ENCODE results near the gene COL12A1.

COL12A1 gene

DNA sequence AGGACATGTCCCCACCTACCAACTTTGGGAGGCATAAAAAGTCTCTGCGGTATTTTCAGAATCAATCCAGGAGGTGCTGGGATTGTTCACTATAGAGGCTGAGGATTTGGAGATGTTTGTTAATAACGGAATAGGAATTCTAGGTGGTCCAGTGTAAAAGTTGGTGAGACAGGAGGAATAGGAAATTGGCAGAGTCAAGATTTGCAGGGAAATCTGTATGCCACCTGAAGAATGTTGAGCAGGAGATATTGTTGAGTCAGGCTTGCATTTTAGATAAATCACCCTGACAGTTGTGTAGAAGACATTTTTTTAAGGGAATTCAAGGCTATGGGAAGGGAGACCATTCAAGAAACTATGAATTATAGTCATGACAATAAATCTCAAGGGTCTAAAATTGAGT lies 124.8 kb downstream of the COL12A1 start:
- H3K27me3 ChIP-seq (ENCODE audit: insufficient read depth, insufficient read length): peaks cover 10% of the 10 kb centered on the region
- no peaks in the 10 kb centered on the region for H3K9me3 ChIP-seq (ENCODE audit: insufficient read depth, low read length)
- no peak overlapping the region for H3K9ac ChIP-seq (ENCODE audit: insufficient read length, low read depth)
- H3K4me1 ChIP-seq (ENCODE audit: insufficient read depth, insufficient read length): peaks cover 1% of the 10 kb centered on the region
- H3K4me3 ChIP-seq (ENCODE audit: insufficient read length, low read depth): no peak overlapping the region
- TF ChIP-seq YY1 (IDR thresholded peaks at IDR 0.05; ENCODE audit: insufficient read depth, insufficient read length) (no peak), ZNF274 (IDR thresholded peaks at IDR 0.05; ENCODE audit: low read depth, low read length) (no peak), SUZ12 (IDR thresholded peaks at IDR 0.05; ENCODE audit: extremely low read depth, insufficient read depth, insufficient read length) (no peak)
- DNase-seq (ENCODE audit: low read depth, low spot score): no peak
- H3K36me3 ChIP-seq (ENCODE audit: insufficient read depth, insufficient read length, low read length): no peaks in the 10 kb centered on the region

DNA sequence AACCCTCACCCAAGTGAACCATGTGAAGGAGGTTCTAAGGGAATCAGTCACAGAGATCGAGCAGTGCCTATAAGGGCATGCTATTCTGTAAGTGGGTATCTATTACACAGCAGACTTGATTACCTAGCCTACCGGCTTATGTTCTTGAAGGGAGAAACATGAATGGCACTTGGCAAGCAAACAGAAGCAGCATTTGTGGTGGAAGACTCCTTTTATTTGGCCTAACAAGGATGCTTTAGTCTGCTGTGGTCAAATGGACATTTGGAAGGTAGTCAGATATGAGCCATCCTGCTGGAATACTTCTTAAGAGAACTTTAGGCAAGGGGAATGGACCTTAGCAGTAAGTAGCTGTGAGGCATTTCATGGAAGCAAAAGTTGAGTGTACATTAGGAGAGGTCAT lies 126.3 kb downstream of the COL12A1 start:
- Histone ChIP-seq H3K36me3 (ENCODE audit: insufficient read depth, insufficient read length, low read length) (no peaks in the 10 kb centered on the region), H3K4me1 (ENCODE audit: insufficient read depth, insufficient read length) (no peaks in the 10 kb centered on the region), H3K4me3 (ENCODE audit: insufficient read length, low read depth) (no peak overlapping the region), H3K9me3 (ENCODE audit: insufficient read depth, low read length) (no peaks in the 10 kb centered on the region), H3K27me3 (ENCODE audit: insufficient read depth, insufficient read length) (no peaks in the 10 kb centered on the region), H3K9ac (ENCODE audit: insufficient read length, low read depth) (no peak overlapping the region)
- no peak for TF ChIP-seq ZNF274 (IDR thresholded peaks at IDR 0.05; ENCODE audit: low read depth, low read length)
- no peak for TF ChIP-seq SUZ12 (IDR thresholded peaks at IDR 0.05; ENCODE audit: extremely low read depth, insufficient read depth, insufficient read length)
- DNase-seq (ENCODE audit: low read depth, low spot score): no peak

DNA sequence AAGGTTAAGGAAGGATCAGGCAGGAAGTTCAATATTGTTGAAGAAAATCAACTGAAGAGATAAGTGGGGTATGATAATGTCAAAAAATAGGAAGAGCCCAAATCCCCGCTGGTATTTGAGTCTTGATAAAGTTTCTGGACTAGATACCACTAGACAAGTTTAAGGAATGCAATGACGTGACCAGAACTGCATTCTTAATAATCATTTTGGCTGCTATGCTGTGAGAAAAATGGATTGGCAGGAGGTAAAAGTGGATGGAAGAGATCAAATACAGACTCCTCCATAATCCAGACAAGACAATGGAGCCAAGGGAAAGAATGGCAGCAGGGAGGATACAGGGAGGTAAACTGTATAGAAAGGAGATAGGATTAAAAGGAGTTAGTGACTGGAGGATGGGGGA lies 128.2 kb downstream of the COL12A1 start:
- H3K36me3 ChIP-seq (ENCODE audit: insufficient read depth, insufficient read length, low read length): no peaks in the 10 kb centered on the region
- no peak for TF ChIP-seq YY1 (IDR thresholded peaks at IDR 0.05; ENCODE audit: insufficient read depth, insufficient read length)
- no peak for TF ChIP-seq ZNF274 (IDR thresholded peaks at IDR 0.05; ENCODE audit: low read depth, low read length)
- TF ChIP-seq SUZ12 (IDR thresholded peaks at IDR 0.05; ENCODE audit: extremely low read depth, insufficient read depth, insufficient read length): no peak
- H3K9ac ChIP-seq (ENCODE audit: insufficient read length, low read depth): no peak overlapping the region
- H3K4me3 ChIP-seq (ENCODE audit: insufficient read length, low read depth): no peak overlapping the region
- DNase-seq (ENCODE audit: low read depth, low spot score): no peak
- no peaks in the 10 kb centered on the region for H3K27me3 ChIP-seq (ENCODE audit: insufficient read depth, insufficient read length)
- H3K9me3 ChIP-seq (ENCODE audit: insufficient read depth, low read length): no peaks in the 10 kb centered on the region
- H3K4me1 ChIP-seq (ENCODE audit: insufficient read depth, insufficient read length): no peaks in the 10 kb centered on the region

- H3K27me3 ChIP-seq (ENCODE audit: insufficient read depth, insufficient read length): no peaks in the 10 kb centered on the region
- DNase-seq (ENCODE audit: low read depth, low spot score): no peak
- no peak overlapping the region for H3K9ac ChIP-seq (ENCODE audit: insufficient read length, low read depth)
- H3K9me3 ChIP-seq (ENCODE audit: insufficient read depth, low read length): no peaks in the 10 kb centered on the region
- no peaks in the 10 kb centered on the region for H3K4me1 ChIP-seq (ENCODE audit: insufficient read depth, insufficient read length)
- no peaks in the 10 kb centered on the region for H3K36me3 ChIP-seq (ENCODE audit: insufficient read depth, insufficient read length, low read length)
- no peak for TF ChIP-seq ZNF274 (IDR thresholded peaks at IDR 0.05; ENCODE audit: low read depth, low read length)
- TF ChIP-seq SUZ12 (IDR thresholded peaks at IDR 0.05; ENCODE audit: extremely low read depth, insufficient read depth, insufficient read length): no peak
- TF ChIP-seq YY1 (IDR thresholded peaks at IDR 0.05; ENCODE audit: insufficient read depth, insufficient read length): no peak
- H3K4me3 ChIP-seq (ENCODE audit: insufficient read length, low read depth): no peak overlapping the region
Measured at GRCh38 chr6:75076009-75076408, 129.8 kb downstream of the COL12A1 start.

- Histone ChIP-seq H3K4me3 (ENCODE audit: insufficient read length, low read depth) (no peak overlapping the region), H3K36me3 (ENCODE audit: insufficient read depth, insufficient read length, low read length) (no peaks in the 10 kb centered on the region), H3K4me1 (ENCODE audit: insufficient read depth, insufficient read length) (no peaks in the 10 kb centered on the region), H3K27me3 (ENCODE audit: insufficient read depth, insufficient read length) (no peaks in the 10 kb centered on the region), H3K9me3 (ENCODE audit: insufficient read depth, low read length) (no peaks in the 10 kb centered on the region), H3K9ac (ENCODE audit: insufficient read length, low read depth) (no peak overlapping the region)
- DNase-seq (ENCODE audit: low read depth, low spot score): no peak
- TF ChIP-seq ZNF274 (IDR thresholded peaks at IDR 0.05; ENCODE audit: low read depth, low read length) (no peak), SUZ12 (IDR thresholded peaks at IDR 0.05; ENCODE audit: extremely low read depth, insufficient read depth, insufficient read length) (no peak), YY1 (IDR thresholded peaks at IDR 0.05; ENCODE audit: insufficient read depth, insufficient read length) (no peak)
Measured at GRCh38 chr6:75070244-75070643, 135.6 kb downstream of the COL12A1 start.

DNA sequence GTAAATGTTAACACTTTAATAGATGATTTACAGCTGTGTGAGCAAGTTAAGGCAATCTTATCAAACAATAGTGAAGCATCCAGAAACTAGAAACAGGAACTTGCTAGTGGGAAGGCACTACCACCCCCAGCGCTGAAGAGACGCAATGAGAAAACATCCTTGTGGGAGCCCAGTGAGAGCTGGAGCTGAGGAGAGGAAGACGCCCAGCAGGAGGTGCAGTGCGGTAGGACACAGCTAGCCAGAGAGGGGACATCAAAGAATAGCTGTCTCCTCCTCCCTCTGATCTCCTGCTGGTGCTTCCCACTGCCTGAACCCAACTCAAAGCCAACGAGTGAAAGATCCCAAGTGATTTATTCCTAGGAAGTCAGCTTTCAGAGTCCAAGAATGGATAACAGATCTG lies 140.3 kb downstream of the COL12A1 start:
- Histone ChIP-seq H3K4me1 (ENCODE audit: insufficient read depth, insufficient read length) (no peaks in the 10 kb centered on the region), H3K9ac (ENCODE audit: insufficient read length, low read depth) (no peak overlapping the region), H3K4me3 (ENCODE audit: insufficient read length, low read depth) (no peak overlapping the region), H3K36me3 (ENCODE audit: insufficient read depth, insufficient read length, low read length) (no peaks in the 10 kb centered on the region), H3K9me3 (ENCODE audit: insufficient read depth, low read length) (no peaks in the 10 kb centered on the region), H3K27me3 (ENCODE audit: insufficient read depth, insufficient read length) (no peaks in the 10 kb centered on the region)
- peak; percentile 11 for DNase-seq (ENCODE audit: low read depth, low spot score)
- no peak for TF ChIP-seq ZNF274 (IDR thresholded peaks at IDR 0.05; ENCODE audit: low read depth, low read length)
- no peak for TF ChIP-seq SUZ12 (IDR thresholded peaks at IDR 0.05; ENCODE audit: extremely low read depth, insufficient read depth, insufficient read length)
- no peak for TF ChIP-seq YY1 (IDR thresholded peaks at IDR 0.05; ENCODE audit: insufficient read depth, insufficient read length)

GRCh38 chr6:75052491-75052890 lies 153.4 kb downstream of the COL12A1 start:
- DNase-seq (ENCODE audit: low read depth, low spot score): no peak
- TF ChIP-seq ZNF274 (IDR thresholded peaks at IDR 0.05; ENCODE audit: low read depth, low read length) (no peak), YY1 (IDR thresholded peaks at IDR 0.05; ENCODE audit: insufficient read depth, insufficient read length) (no peak), SUZ12 (IDR thresholded peaks at IDR 0.05; ENCODE audit: extremely low read depth, insufficient read depth, insufficient read length) (no peak)
- Histone ChIP-seq H3K36me3 (ENCODE audit: insufficient read depth, insufficient read length, low read length) (no peaks in the 10 kb centered on the region), H3K4me1 (ENCODE audit: insufficient read depth, insufficient read length) (no peaks in the 10 kb centered on the region), H3K9me3 (ENCODE audit: insufficient read depth, low read length) (no peaks in the 10 kb centered on the region), H3K27me3 (ENCODE audit: insufficient read depth, insufficient read length) (no peaks in the 10 kb centered on the region), H3K9ac (ENCODE audit: insufficient read length, low read depth) (no peak overlapping the region), H3K4me3 (ENCODE audit: insufficient read length, low read depth) (no peak overlapping the region)

DNA sequence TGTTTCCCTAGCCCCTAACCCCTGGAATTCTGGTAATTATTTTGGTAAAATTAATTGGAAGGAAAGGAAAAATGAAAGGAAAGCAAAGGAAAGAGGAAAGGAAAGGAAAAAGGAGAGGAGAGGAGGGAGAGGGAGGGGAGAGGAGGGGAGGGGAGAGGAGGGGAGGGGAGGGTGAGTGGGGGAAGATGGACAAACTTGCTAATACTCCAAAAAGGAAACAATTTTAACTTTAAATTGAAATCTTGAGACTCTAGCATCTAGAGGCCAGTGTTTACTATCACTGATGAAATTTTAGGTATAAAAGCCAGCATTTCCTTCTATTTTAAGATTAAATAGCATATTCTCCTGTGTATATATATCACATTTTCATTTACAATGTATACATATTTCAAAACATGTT lies 156.5 kb downstream of the COL12A1 start:
- no peak for TF ChIP-seq SUZ12 (IDR thresholded peaks at IDR 0.05; ENCODE audit: extremely low read depth, insufficient read depth, insufficient read length)
- TF ChIP-seq YY1 (IDR thresholded peaks at IDR 0.05; ENCODE audit: insufficient read depth, insufficient read length): no peak
- no peak for TF ChIP-seq ZNF274 (IDR thresholded peaks at IDR 0.05; ENCODE audit: low read depth, low read length)
- Histone ChIP-seq H3K36me3 (ENCODE audit: insufficient read depth, insufficient read length, low read length) (no peaks in the 10 kb centered on the region), H3K4me3 (ENCODE audit: insufficient read length, low read depth) (no peak overlapping the region), H3K4me1 (ENCODE audit: insufficient read depth, insufficient read length) (no peaks in the 10 kb centered on the region), H3K9ac (ENCODE audit: insufficient read length, low read depth) (no peak overlapping the region), H3K9me3 (ENCODE audit: insufficient read depth, low read length) (no peaks in the 10 kb centered on the region), H3K27me3 (ENCODE audit: insufficient read depth, insufficient read length) (no peaks in the 10 kb centered on the region)
- DNase-seq (ENCODE audit: low read depth, low spot score): no peak
